ENCODE measurements around the gene CIAPIN1.

The CIAPIN1 gene

GRCh38 chr16:57392694-57393093 lies 54.5 kb downstream of the CIAPIN1 start:
- Mint-ChIP-seq H3K27me3 (ENCODE audit: low read depth) (peaks cover 9% of the 10 kb centered on the region), H3K4me3 (no peak overlapping the region), H3K4me1 (peaks cover 16% of the 10 kb centered on the region), H3K9me3 (peaks cover 2% of the 10 kb centered on the region), H3K36me3 (ENCODE audit: low read depth) (no peaks in the 10 kb centered on the region), H3K27ac (no peak overlapping the region)
- no peak for TF ChIP-seq CTCF (IDR thresholded peaks at IDR 0.05; ENCODE audit: unreplicated experiment in 3 of 3)

- Mint-ChIP-seq H3K9me3 (peaks cover 2% of the 10 kb centered on the region), H3K27me3 (ENCODE audit: low read depth) (peaks cover 5% of the 10 kb centered on the region), H3K36me3 (ENCODE audit: low read depth) (no peaks in the 10 kb centered on the region), H3K27ac (no peak overlapping the region), H3K4me3 (no peak overlapping the region), H3K4me1 (peaks cover 22% of the 10 kb centered on the region)
- no peak for TF ChIP-seq CTCF (IDR thresholded peaks at IDR 0.05; ENCODE audit: unreplicated experiment in 3 of 3)
These were observed 55.5 kb downstream of the CIAPIN1 start for GRCh38 chr16:57391708-57392107.

GRCh38 chr16:57391300-57391699 lies 55.9 kb downstream of the CIAPIN1 start:
- no peak for TF ChIP-seq CTCF (IDR thresholded peaks at IDR 0.05; ENCODE audit: unreplicated experiment in 3 of 3)
- H3K27me3 Mint-ChIP-seq (ENCODE audit: low read depth): peaks cover 5% of the 10 kb centered on the region
- H3K9me3 Mint-ChIP-seq: peaks cover 2% of the 10 kb centered on the region
- peak overlapping the region; percentile 76 to 90 (median 82) for H3K27ac Mint-ChIP-seq
- no peaks in the 10 kb centered on the region for H3K36me3 Mint-ChIP-seq (ENCODE audit: low read depth)
- peak overlapping the region in 1 of 3 experiments; percentile 19 for H3K4me3 Mint-ChIP-seq
- peaks cover 26% of the 10 kb centered on the region for H3K4me1 Mint-ChIP-seq

- Mint-ChIP-seq H3K27me3 (ENCODE audit: low read depth) (peaks cover 5% of the 10 kb centered on the region), H3K9me3 (peaks cover 2% of the 10 kb centered on the region), H3K4me3 (peak overlapping the region in 1 of 3 experiments; percentile 19), H3K27ac (peak overlapping the region; percentile 76 to 90 (median 82)), H3K4me1 (peaks cover 27% of the 10 kb centered on the region), H3K36me3 (ENCODE audit: low read depth) (no peaks in the 10 kb centered on the region)
- no peak for TF ChIP-seq CTCF (IDR thresholded peaks at IDR 0.05; ENCODE audit: unreplicated experiment in 3 of 3)
These were observed 56.4 kb downstream of the CIAPIN1 start for GRCh38 chr16:57390636-57391295.

- peak overlapping the region in 2 of 3 experiments; percentile 0 to 73 for H3K27ac Mint-ChIP-seq
- peaks cover 2% of the 10 kb centered on the region for H3K9me3 Mint-ChIP-seq
- no peak for TF ChIP-seq CTCF (IDR thresholded peaks at IDR 0.05; ENCODE audit: unreplicated experiment in 3 of 3)
- no peaks in the 10 kb centered on the region for H3K36me3 Mint-ChIP-seq (ENCODE audit: low read depth)
- H3K4me1 Mint-ChIP-seq: peaks cover 32% of the 10 kb centered on the region
- H3K27me3 Mint-ChIP-seq (ENCODE audit: low read depth): peaks cover 5% of the 10 kb centered on the region
- no peak overlapping the region for H3K4me3 Mint-ChIP-seq
These were observed 58.1 kb downstream of the CIAPIN1 start for GRCh38 chr16:57389087-57389468.

Data from nephron (organoid).